Activated CD8-positive, alpha-beta memory T cell treated with anti-CD3 and anti-CD28 coated beads, Interleukin-2, amount 50 U/mL, for 24 hours (primary cell): ENCODE results near the gene DYNLT1.
"Not testable (repeated sequence)": the region's sequence is repeated elsewhere in the genome, so short reads cannot be mapped to it uniquely, and the experiment has no call there.

ENCODE experiments used
- DNase-seq: peaks from one replicate; pipeline ENCODE4 v3.0.0-alpha.2; 2020; ENCODE audit errors: extremely low read depth

Gene DYNLT1

GRCh38 chr6:158644231-158645063, at the start of gene DYNLT1:
Gene DYNLT1 (minus strand): TSS chr6:158644743. CDS start chr6:158644708, 35 bp downstream.
- peak; percentile 71 for DNase-seq

- DNase-seq = no peak
Measured at GRCh38 chr6:158688860-158689259, 44.3 kb upstream of the DYNLT1 start.

- no peak for DNase-seq
Measured at GRCh38 chr6:158687506-158687905, 43.0 kb upstream of the DYNLT1 start.

- DNase-seq = no peak
Measured at GRCh38 chr6:158686791-158687381, 42.3 kb upstream of the DYNLT1 start.

- DNase-seq = no peak
Measured at GRCh38 chr6:158686311-158686710, 41.8 kb upstream of the DYNLT1 start.

GRCh38 chr6:158684745-158685324, 40.3 kb upstream of the DYNLT1 start:
- DNase-seq = no peak

- DNase-seq = no peak
Measured at GRCh38 chr6:158684311-158684710, 39.8 kb upstream of the DYNLT1 start.

GRCh38 chr6:158680481-158680880, 35.9 kb upstream of the DYNLT1 start:
- DNase-seq = no peak

- DNase-seq = no peak
Measured at GRCh38 chr6:158680015-158680414, 35.5 kb upstream of the DYNLT1 start.

GRCh38 chr6:158677906-158678578, 33.5 kb upstream of the DYNLT1 start:
- DNase-seq = no peak

- DNase-seq = not testable (repeated sequence)
Measured at GRCh38 chr6:158677094-158677493, 32.6 kb upstream of the DYNLT1 start.

- no peak for DNase-seq
Measured at GRCh38 chr6:158674342-158675131, 30.0 kb upstream of the DYNLT1 start.

GRCh38 chr6:158672726-158673125, 28.2 kb upstream of the DYNLT1 start:
- no peak for DNase-seq

GRCh38 chr6:158672119-158672518, 27.6 kb upstream of the DYNLT1 start:
- DNase-seq = not testable (repeated sequence)

- no peak for DNase-seq
Measured at GRCh38 chr6:158669145-158670035, 24.8 kb upstream of the DYNLT1 start.

GRCh38 chr6:158668707-158669103, 24.2 kb upstream of the DYNLT1 start:
- no peak for DNase-seq

GRCh38 chr6:158667360-158667981, 22.9 kb upstream of the DYNLT1 start:
- DNase-seq = no peak

GRCh38 chr6:158666628-158667359, 22.3 kb upstream of the DYNLT1 start:
- no peak for DNase-seq

GRCh38 chr6:158665332-158665731, 20.8 kb upstream of the DYNLT1 start:
- no peak for DNase-seq
